ENCODE results near the gene PBX1. TPM values are rescaled to one million over a fixed set of nuclear protein-coding genes. Genes with fewer than 3 reads are reported as not detected.

PBX1 gene
- total RNA-seq, 1 donor from 2014 or later = 719 TPM

DNA sequence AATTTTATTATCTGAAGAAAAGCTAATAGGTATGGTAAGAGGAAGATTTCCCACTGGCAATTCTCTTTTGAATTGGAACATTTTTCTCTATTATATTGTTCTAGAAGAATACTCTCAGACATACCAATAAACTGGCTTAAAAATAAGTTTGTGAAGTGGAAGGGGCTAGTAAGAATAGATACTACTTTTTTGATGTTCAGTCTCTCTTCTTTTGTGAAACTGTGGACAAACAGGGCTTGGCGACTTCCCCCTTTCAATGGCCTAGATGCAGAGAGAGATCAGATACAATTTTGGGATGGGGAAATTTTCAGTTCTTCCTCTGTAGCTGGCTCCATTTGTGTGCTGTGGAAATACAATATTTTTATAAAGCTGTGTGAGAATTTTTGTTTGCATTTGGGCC lies 2.5 kb downstream of the PBX1 start:
- Mint-ChIP-seq H3K4me3 (peak overlapping the region; percentile 100), H3K27ac (peak overlapping the region; percentile 100)
- DNase-seq (ENCODE audit: low spot score in 2 of 2, unreplicated experiment in 2 of 2) = no peak

DNA sequence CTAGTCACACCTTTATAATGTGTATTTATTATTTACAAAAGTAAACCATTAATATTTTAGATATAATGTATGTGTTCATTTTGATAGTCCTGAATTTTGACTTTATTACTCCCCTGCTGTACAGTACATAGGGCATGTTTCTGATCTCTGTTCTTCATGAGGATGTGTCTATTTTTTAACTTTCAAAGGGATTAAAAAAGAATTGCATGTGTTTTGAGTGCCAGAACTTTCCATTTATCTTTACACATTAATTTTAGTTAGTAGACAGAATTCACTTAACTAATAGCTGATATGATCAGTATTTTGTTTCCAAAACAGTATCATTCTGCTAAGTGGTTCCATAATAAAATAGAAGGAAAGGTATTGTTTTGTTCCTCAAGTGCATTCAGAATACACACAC lies 3.1 kb downstream of the PBX1 start:
- Mint-ChIP-seq H3K4me1 (peaks cover 41% of the 10 kb centered on the region), H3K4me3 (peak overlapping the region; percentile 100), H3K36me3 (peaks cover 14% of the 10 kb centered on the region), H3K27me3 (ENCODE audit: low read depth) (no peaks in the 10 kb centered on the region), H3K9me3 (no peaks in the 10 kb centered on the region), H3K27ac (peak overlapping the region; percentile 100)
- TF ChIP-seq, protein P1, sequence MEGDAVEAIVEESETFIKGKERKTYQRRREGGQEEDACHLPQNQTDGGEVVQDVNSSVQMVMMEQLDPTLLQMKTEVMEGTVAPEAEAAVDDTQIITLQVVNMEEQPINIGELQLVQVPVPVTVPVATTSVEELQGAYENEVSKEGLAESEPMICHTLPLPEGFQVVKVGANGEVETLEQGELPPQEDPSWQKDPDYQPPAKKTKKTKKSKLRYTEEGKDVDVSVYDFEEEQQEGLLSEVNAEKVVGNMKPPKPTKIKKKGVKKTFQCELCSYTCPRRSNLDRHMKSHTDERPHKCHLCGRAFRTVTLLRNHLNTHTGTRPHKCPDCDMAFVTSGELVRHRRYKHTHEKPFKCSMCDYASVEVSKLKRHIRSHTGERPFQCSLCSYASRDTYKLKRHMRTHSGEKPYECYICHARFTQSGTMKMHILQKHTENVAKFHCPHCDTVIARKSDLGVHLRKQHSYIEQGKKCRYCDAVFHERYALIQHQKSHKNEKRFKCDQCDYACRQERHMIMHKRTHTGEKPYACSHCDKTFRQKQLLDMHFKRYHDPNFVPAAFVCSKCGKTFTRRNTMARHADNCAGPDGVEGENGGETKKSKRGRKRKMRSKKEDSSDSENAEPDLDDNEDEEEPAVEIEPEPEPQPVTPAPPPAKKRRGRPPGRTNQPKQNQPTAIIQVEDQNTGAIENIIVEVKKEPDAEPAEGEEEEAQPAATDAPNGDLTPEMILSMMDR (IDR thresholded peaks at IDR 0.05; ENCODE audit: unreplicated experiment) = no peak
- no peak for DNase-seq (ENCODE audit: low spot score in 2 of 2, unreplicated experiment in 2 of 2)

More for the DNA sequence above, 2.5 kb downstream of the PBX1 start:
- Mint-ChIP-seq H3K4me1 (peaks cover 36% of the 10 kb centered on the region), H3K27me3 (ENCODE audit: low read depth) (no peaks in the 10 kb centered on the region), H3K36me3 (peaks cover 12% of the 10 kb centered on the region), H3K9me3 (no peaks in the 10 kb centered on the region)
- TF ChIP-seq, protein P1 (IDR thresholded peaks at IDR 0.05; ENCODE audit: unreplicated experiment) = no peak

DNA sequence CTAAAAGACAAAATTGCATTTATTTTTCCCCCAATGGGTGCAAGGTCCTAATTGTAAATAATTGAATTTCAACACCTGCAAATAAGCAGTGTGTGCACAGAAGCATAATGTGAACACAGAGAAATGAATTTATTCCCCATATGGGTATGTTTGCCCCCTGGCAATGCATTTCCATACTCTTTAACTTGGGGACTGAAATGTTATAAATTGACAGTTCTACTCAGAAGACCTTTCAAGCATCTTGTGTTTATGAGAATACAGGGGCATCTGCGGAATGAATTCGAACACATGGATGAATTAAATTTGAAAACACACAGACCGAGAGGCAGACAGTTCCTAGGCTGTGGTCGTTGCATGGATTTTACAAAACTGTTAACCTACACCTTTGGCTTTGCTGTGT lies 3.5 kb downstream of the PBX1 start:
- TF ChIP-seq, protein P1 (IDR thresholded peaks at IDR 0.05; ENCODE audit: unreplicated experiment) = no peak
- Mint-ChIP-seq H3K4me3 (peak overlapping the region; percentile 100), H3K27ac (peak overlapping the region; percentile 100), H3K4me1 (peaks cover 42% of the 10 kb centered on the region), H3K36me3 (peaks cover 15% of the 10 kb centered on the region), H3K27me3 (ENCODE audit: low read depth) (no peaks in the 10 kb centered on the region), H3K9me3 (no peaks in the 10 kb centered on the region)
- DNase-seq (ENCODE audit: low spot score in 2 of 2, unreplicated experiment in 2 of 2) = no peak

DNA sequence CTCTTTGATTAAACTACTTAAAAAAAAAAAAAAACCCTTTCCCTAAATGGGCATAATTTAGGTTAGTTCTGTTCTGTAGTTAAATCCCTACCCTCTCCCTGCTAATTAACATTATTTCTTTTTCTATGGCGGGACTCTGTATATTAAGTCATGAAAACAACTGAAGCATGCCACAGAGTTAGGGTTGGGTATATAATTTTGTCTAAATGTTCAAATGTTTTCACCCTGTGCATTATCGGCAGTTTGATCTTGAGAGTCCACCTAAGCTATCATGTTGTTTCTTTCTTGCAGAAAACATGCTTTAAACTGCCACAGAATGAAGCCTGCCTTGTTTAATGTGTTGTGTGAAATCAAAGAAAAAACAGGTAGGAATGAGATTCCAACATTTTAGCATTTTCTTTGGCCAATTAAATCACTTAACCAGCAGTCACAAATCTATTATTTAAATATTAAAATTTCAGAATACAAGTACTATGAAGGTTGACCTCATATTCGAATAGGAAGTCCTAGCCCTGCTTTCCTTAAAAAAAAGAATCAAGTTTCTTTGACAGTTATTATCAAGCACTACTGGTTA lies 4.0 kb downstream of the PBX1 start:
- H3K4me1 Mint-ChIP-seq = peaks cover 42% of the 10 kb centered on the region
- H3K4me3 Mint-ChIP-seq = peak overlapping the region; percentile 100
- H3K27ac Mint-ChIP-seq = peak overlapping the region; percentile 100
- no peaks in the 10 kb centered on the region for H3K27me3 Mint-ChIP-seq (ENCODE audit: low read depth)
- no peak for DNase-seq (ENCODE audit: low spot score in 2 of 2, unreplicated experiment in 2 of 2)
- TF ChIP-seq, protein P1 (IDR thresholded peaks at IDR 0.05; ENCODE audit: unreplicated experiment) = no peak
- H3K9me3 Mint-ChIP-seq = no peaks in the 10 kb centered on the region
- peaks cover 17% of the 10 kb centered on the region for H3K36me3 Mint-ChIP-seq

DNA sequence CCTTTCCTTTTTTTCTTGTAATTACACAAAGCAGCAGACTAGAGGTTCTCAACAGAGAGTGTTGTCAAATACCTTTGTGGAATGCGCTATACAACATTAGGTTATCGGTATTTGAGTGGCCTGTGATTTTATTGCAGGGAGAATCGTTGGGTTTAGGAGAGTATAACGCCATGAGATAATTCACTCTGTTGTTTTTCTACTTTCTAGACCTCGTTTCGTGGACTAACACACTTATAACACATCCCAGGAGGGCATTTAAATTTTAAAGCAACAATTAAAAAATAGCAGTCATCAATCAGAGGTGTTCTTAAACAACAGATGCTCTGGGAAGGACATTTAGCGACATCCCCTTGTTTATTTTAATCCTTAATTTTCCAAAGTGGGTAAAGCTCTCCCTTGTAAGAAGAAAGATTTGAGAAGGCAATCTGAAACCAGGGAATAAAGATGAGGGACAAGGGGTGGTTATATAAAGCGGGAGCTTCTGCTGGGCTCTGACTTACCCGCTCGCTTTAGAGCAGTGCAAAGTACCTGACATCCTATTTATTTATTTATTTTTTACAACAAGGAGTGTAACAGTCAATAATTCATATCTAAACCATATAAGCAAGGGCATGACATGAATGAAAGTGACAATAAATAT lies 4.9 kb downstream of the PBX1 start:
- TF ChIP-seq, protein P1 (IDR thresholded peaks at IDR 0.05; ENCODE audit: unreplicated experiment) = no peak
- peak overlapping the region; percentile 100 for H3K27ac Mint-ChIP-seq
- DNase-seq (ENCODE audit: low spot score in 2 of 2, unreplicated experiment in 2 of 2) = no peak
- H3K4me1 Mint-ChIP-seq = peaks cover 44% of the 10 kb centered on the region
- H3K36me3 Mint-ChIP-seq = peaks cover 20% of the 10 kb centered on the region
- no peaks in the 10 kb centered on the region for H3K9me3 Mint-ChIP-seq
- no peaks in the 10 kb centered on the region for H3K27me3 Mint-ChIP-seq (ENCODE audit: low read depth)
- peak overlapping the region; percentile 100 for H3K4me3 Mint-ChIP-seq
